ENCODE measurements around the gene CDK15.

DNA sequence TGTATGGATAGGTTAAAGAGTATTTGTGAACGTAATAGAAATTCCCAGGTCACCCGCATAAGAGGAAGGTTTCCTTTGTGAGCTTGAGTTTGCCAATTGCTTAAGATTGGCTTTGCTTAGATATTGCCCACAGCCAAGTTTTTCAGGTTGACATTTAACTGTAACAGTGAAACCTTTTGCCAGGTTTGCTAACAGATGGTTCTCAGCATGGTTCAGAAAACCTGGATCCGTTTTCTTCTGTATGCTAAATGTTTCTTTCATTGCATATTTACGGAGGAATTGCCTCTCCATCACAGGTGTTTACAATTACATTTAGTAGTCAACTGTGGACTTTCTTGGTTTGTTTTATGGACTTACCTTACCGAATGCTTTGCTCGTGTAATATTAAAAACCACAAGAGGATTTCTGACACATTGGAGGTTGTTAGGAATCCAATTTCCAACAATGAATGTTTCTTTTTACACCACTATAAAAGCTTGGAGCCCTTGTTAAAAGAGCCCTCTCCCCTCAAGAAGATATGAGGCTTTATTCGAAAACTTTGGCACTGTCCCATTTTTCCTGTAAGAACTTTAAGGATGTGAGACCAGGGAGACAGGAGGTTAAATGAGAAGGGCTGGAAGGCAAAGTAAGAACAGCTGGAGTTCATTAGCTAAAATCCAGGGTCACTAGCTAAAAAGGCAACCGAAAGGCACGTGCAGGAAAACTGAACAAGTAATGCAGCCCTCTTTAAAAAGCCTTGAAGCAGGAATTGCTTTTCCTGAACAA lies 7.8 kb downstream of the CDK15 start:
- TF ChIP-seq CTCF (IDR thresholded peaks at IDR 0.05) (no peak), EZH2 (IDR thresholded peaks at IDR 0.05) (no peak)

All from neural progenitor cell (in vitro differentiated cells).